HEK293T (cell line): ENCODE data around the gene CIPC.

ENCODE experiments used
- CTCF ChIA-PET: fragments of 350-600 bp; formaldehyde crosslinking; extraction: SDS; loops from one replicate; lab custom pipeline; 2021; ENCODE audit warnings: antibody characterized with exemption, inconsistent platforms; lab: Yijun Ruan, JAX
- POLR2A ChIA-PET: fragments of 350-600 bp; formaldehyde crosslinking; extraction: SDS; loops from one replicate; lab custom pipeline; 2020; ENCODE audit warnings: antibody characterized with exemption, inconsistent platforms; lab: Yijun Ruan, JAX
- DNase-seq: peaks from one replicate; pipeline ENCODE4 v3.0.0; 2012; ENCODE audit warnings: mixed read lengths; ENCODE audit errors: extremely low spot score
- ARNT ChIP-seq: fragments of 450-650 bp; IDR thresholded peaks from 2 replicates; pipeline ENCODE4 v1.6.1; 2017; ENCODE audit warnings: mild to moderate bottlenecking
- BHLHE40 ChIP-seq: fragments of 450-650 bp; IDR thresholded peaks from 2 replicates; pipeline ENCODE4 v1.6.1; 2016; ENCODE audit warnings: mild to moderate bottlenecking, moderate library complexity, borderline replicate concordance
- CTBP1 ChIP-seq: fragments of 450-650 bp; IDR thresholded peaks from 2 replicates; pipeline ENCODE4 v1.6.1; 2016; ENCODE audit warnings: borderline replicate concordance
- ELF4 ChIP-seq: fragments of 450-650 bp; IDR thresholded peaks from 2 replicates; pipeline ENCODE4 v1.6.1; 2017; ENCODE audit warnings: antibody characterized with exemption
- FOXA1 ChIP-seq: fragments of 450-650 bp; IDR thresholded peaks from 2 replicates; pipeline ENCODE4 v1.6.1; 2016; ENCODE audit warnings: mild to moderate bottlenecking
- FOXK2 ChIP-seq: fragments of 450-650 bp; IDR thresholded peaks from 2 replicates; pipeline ENCODE4 v1.6.1; 2016; ENCODE audit warnings: mild to moderate bottlenecking
- FOXM1 ChIP-seq: fragments of 450-650 bp; IDR thresholded peaks from 2 replicates; pipeline ENCODE4 v1.6.1; 2017; ENCODE audit warnings: mild to moderate bottlenecking, borderline replicate concordance
- HDGF ChIP-seq: fragments of 450-650 bp; IDR thresholded peaks from 2 replicates; pipeline ENCODE4 v1.6.1; 2017; ENCODE audit warnings: antibody characterized with exemption, borderline replicate concordance
- L3MBTL2 ChIP-seq: fragments of 450-650 bp; conservative IDR thresholded peaks from 2 replicates; pipeline ENCODE4 v1.6.1; 2016; ENCODE audit warnings: mild to moderate bottlenecking
- LEF1 ChIP-seq: fragments of 450-650 bp; IDR thresholded peaks from 2 replicates; pipeline ENCODE4 v1.6.1; 2017; ENCODE audit warnings: mild to moderate bottlenecking, borderline replicate concordance
- NFRKB ChIP-seq: fragments of 450-650 bp; IDR thresholded peaks from 2 replicates; pipeline ENCODE4 v1.6.1; 2016; ENCODE audit warnings: mild to moderate bottlenecking, moderate library complexity
- PKNOX1 ChIP-seq: fragments of 450-650 bp; IDR thresholded peaks from 2 replicates; pipeline ENCODE4 v1.6.1; 2016
- SP1 ChIP-seq: fragments of 450-650 bp; IDR thresholded peaks from 2 replicates; pipeline ENCODE4 v1.6.1; 2017
- SUZ12 ChIP-seq: fragments of 450-650 bp; IDR thresholded peaks from 2 replicates; pipeline ENCODE4 v1.6.1; 2016; ENCODE audit warnings: mild to moderate bottlenecking
- TARDBP ChIP-seq: fragments of 450-650 bp; IDR thresholded peaks from 2 replicates; pipeline ENCODE4 v1.6.1; 2016
- ZNF384 ChIP-seq: fragments of 450-650 bp; IDR thresholded peaks from 2 replicates; pipeline ENCODE4 v1.6.1; 2016

Gene CIPC

DNA sequence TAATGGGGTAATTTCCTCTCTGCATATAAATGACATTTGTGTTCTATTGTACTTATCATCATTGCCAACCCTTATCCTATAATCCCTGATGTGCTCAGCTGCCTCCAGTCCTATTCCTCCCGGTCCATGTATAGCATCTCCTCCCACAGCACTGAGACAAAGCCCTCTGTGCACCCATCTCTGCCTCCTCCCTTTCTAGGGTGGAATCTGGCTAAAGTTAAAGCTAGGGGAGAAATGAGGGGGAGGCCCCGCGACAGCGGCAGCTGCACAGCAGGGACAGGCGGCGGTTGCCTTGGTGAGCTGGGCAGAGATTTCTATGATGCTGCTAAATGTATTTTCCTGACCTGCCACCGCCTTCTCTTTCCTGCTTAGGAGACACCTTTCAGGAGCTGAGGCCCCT is 56.4 kb downstream of the CIPC start:
- TF ChIP-seq TARDBP (no peak), L3MBTL2 (no peak), SUZ12 (no peak), FOXK2 (no peak), ZNF384 (no peak), NFRKB (no peak), CTBP1 (no peak), FOXM1 (no peak), ARNT (no peak), BHLHE40 (no peak), FOXA1 (no peak), SP1 (no peak), PKNOX1 (no peak), LEF1 (no peak), HDGF (no peak), ELF4 (no peak)
- CTCF ChIA-PET = interaction anchor here (1.1 to 3.6 kb wide), 2 partner anchors 59 kb away, joined by 3 to 34 read pairs; no protein-coding TSS in a partner anchor
- POLR2A ChIA-PET = no interaction called here
- DNase-seq = no peak

DNA sequence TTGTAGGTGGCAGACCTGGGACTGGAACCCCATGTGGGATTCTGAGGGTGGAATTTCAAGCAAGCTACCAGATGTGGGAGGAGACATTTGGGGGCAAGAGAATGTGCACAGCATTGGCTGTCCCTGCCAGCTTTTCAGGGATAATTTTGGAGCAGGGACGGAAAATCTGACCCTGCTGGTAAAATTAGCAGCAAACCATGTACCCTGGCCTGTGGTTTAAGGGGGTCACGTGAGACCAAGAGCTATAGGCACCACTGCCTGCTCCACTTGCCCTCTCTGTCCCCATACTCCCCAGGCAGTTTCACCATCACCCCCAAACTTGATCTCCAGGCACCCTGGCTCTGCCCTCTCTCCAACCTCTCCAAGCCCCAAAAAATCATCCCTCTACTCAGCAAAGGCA is 57.0 kb downstream of the CIPC start:
- TF ChIP-seq LEF1 (no peak), BHLHE40 (no peak), TARDBP (no peak), FOXK2 (no peak), SP1 (no peak), HDGF (no peak), L3MBTL2 (no peak), CTBP1 (no peak), ZNF384 (no peak), NFRKB (no peak), ARNT (no peak), FOXM1 (no peak), PKNOX1 (no peak), FOXA1 (no peak), ELF4 (no peak)
- no peak for DNase-seq
- CTCF ChIA-PET = interaction anchor here (1.1 kb wide), 1 partner anchor 59 kb away, joined by 3 read pairs; no protein-coding TSS in a partner anchor
- POLR2A ChIA-PET = no interaction called here

GRCh38 chr14:77157740-77158139 is 59.7 kb downstream of the CIPC start:
- no peak for DNase-seq
- ChIA-PET CTCF (interaction anchor here (0.8 kb wide), 1 partner anchor 56 kb away, joined by 3 read pairs; no protein-coding TSS in a partner anchor), POLR2A (interaction anchor here (1.7 kb wide), 1 partner anchor 16 kb away, joined by 5 read pairs; the partner anchor contains the start of gene ZDHHC22)
- TF ChIP-seq TARDBP = no peak
- TF ChIP-seq ARNT = no peak
- TF ChIP-seq FOXA1 = no peak
- no peak for TF ChIP-seq PKNOX1
- no peak for TF ChIP-seq FOXM1
- TF ChIP-seq ZNF384 = no peak
- no peak for TF ChIP-seq SP1

DNA sequence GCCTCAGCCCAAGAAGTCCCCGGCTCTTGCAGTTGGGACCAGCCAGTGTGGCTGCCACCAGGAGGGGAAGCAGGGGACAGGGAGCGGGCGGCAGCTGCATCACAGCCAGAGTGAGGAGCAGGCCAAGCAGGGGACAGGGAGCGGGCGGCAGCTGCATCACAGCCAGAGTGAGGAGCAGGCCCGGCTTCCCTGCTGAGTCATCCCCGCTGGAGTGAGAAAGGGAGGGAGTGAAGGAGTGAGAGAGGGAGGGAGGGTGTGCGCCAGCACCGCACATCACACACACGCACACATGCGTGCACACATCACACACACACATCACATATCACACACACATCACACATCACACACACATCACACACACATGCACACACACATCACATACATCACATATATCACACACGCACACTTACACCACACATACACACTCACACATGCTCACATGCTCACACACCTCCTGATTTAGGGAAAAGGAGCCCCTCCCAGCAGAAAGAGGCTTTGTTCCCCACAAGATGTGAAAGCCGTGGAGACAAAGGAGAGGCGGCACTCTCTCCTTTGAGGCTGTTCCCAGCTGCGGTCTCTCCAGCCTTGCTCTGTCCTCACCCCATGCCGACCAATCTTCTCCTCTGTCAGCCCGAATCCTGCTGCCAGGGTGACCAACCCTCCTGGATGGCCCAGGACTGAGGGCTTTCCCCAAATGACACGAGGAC is 60.3 kb downstream of the CIPC start:
- CTCF ChIA-PET = no interaction called here
- no peak for DNase-seq
- TF ChIP-seq FOXA1 (no peak), FOXM1 (no peak), TARDBP (no peak), L3MBTL2 (no peak), SUZ12 (no peak), NFRKB (no peak), FOXK2 (no peak), ZNF384 (no peak), CTBP1 (no peak), SP1 (no peak), HDGF (no peak), LEF1 (no peak), ARNT (no peak)
- POLR2A ChIA-PET = interaction anchor here (1.7 kb wide), 1 partner anchor 17 kb away, joined by 5 read pairs; the partner anchor contains the start of gene ZDHHC22

- no peak for DNase-seq
- TF ChIP-seq TARDBP = no peak
- no peak for TF ChIP-seq HDGF
- TF ChIP-seq ZNF384 = no peak
- no peak for TF ChIP-seq SP1
- no peak for TF ChIP-seq CTBP1
- no peak for TF ChIP-seq ELF4
- TF ChIP-seq L3MBTL2 = no peak
- no peak for TF ChIP-seq BHLHE40
- no peak for TF ChIP-seq FOXM1
- no peak for TF ChIP-seq PKNOX1
- no peak for TF ChIP-seq ARNT
- TF ChIP-seq NFRKB = no peak
- TF ChIP-seq FOXK2 = no peak
- no peak for TF ChIP-seq SUZ12
- TF ChIP-seq LEF1 = no peak
- TF ChIP-seq FOXA1 = no peak
- CTCF ChIA-PET = no interaction called here
- POLR2A ChIA-PET = no interaction called here
These were observed 60.8 kb downstream of the CIPC start for GRCh38 chr14:77158882-77159255.
